A549 (cell line): Measurements from ENCODE around the gene RPS6KA2. TPM values are rescaled to one million over a fixed set of nuclear protein-coding genes. Genes with fewer than 3 reads are reported as not detected.

Source experiments
- ATAC-seq, 2 experiments: fragments of 200-7000 bp in 1 of 2; fragments of >200 bp in 1 of 2; cut with Nextera tagmentation in 1 of 2; cut with Tn5 transposase in 1 of 2; 3 replicates each; pipeline versions ENCODE4 v1.8.0 to v1.9.1; 2018 to 2020; ENCODE audit warnings: mild to moderate bottlenecking in 1 of 2, moderate library complexity in 1 of 2
- CTCF ChIA-PET: fragments of 300-600 bp; sonication (Branson Sonifier 250); formaldehyde crosslinking; extraction: SDS; loops from one replicate; lab custom pipeline; 2021; ENCODE audit warnings: antibody characterized with exemption, inconsistent platforms; lab: Yijun Ruan, JAX
- POLR2A ChIA-PET: fragments of 350-600 bp; formaldehyde crosslinking; extraction: SDS; loops from one replicate; lab custom pipeline; 2021; ENCODE audit warnings: antibody characterized with exemption, inconsistent platforms; lab: Yijun Ruan, JAX
- DNase-seq, 2 experiments: peaks; one replicate each; pipeline versions ENCODE4 v3.0.0 to v3.0.0-alpha.2; 2011 to 2016; ENCODE audit warnings: low read depth in 1 of 2, low spot score in 1 of 2
- FAIRE-seq: peaks from 2 replicates; lab custom pipeline; 2011; peaks lifted over from hg19 to GRCh38; lab: Jason Lieb, UNC
- H3K27ac ChIP-seq, 2 experiments: fragments of >200 bp; sonication (Bioruptor Twin); formaldehyde crosslinking; 3 replicates each; pipeline ENCODE4 v1.5.1; 2016 to 2017
- H3K4me1 ChIP-seq: fragments of >200 bp; sonication (Bioruptor Twin); formaldehyde crosslinking; 3 replicates; pipeline ENCODE4 v1.6.1; 2016
- H3K4me2 ChIP-seq: fragments of >200 bp; sonication (Bioruptor Twin); formaldehyde crosslinking; 3 replicates; pipeline ENCODE4 v1.6.1; 2016
- H3K4me3 ChIP-seq: fragments of >200 bp; sonication (Bioruptor Twin); formaldehyde crosslinking; 3 replicates; pipeline ENCODE4 v1.5.1; 2016
- H3K9me3 ChIP-seq: fragments of >200 bp; sonication (Bioruptor Twin); formaldehyde crosslinking; 3 replicates; pipeline ENCODE4 v1.6.1; 2016
- CBX2 ChIP-seq: fragments of 200-600 bp; sonication (generic); IDR thresholded peaks from 2 replicates; pipeline ENCODE4 v1.6.1; 2016; ENCODE audit warnings: low read depth, mild to moderate bottlenecking, borderline replicate concordance
- CHD4 ChIP-seq: fragments of 200-600 bp; sonication (generic); IDR thresholded peaks from 2 replicates; pipeline ENCODE4 v1.6.1; 2016; ENCODE audit warnings: antibody characterized with exemption, mild to moderate bottlenecking, borderline replicate concordance
- EHMT2 ChIP-seq: fragments of 200-600 bp; sonication (generic); IDR thresholded peaks from 2 replicates; pipeline ENCODE4 v1.6.1; 2016; ENCODE audit warnings: antibody characterized with exemption, low read depth, mild to moderate bottlenecking, moderate library complexity
- ELK1 ChIP-seq: fragments of 150-350 bp; IDR thresholded peaks from 2 replicates; pipeline ENCODE4 v1.6.1; 2014; ENCODE audit warnings: low read depth, mild to moderate bottlenecking, low read length
- EP300 ChIP-seq, 2 experiments: fragments of >200 bp; sonication (Bioruptor Twin); formaldehyde crosslinking; IDR thresholded peaks; 2 replicates in 1 of 2; 3 replicates in 1 of 2; pipeline ENCODE4 v1.6.1; 2016 to 2017
- HES2 ChIP-seq: fragments of >200 bp; sonication (Bioruptor Twin); formaldehyde crosslinking; IDR thresholded peaks from 2 replicates; pipeline ENCODE4 v1.6.1; 2016
- HEYL ChIP-seq: fragments of 250-450 bp; sonication (Bioruptor Pico); IDR thresholded peaks from 2 replicates; pipeline ENCODE4 v1.8.0; 2021; ENCODE audit warnings: mild to moderate bottlenecking, moderate library complexity
- HMGXB4 ChIP-seq: fragments of 250-450 bp; sonication (Bioruptor Pico); IDR thresholded peaks from 2 replicates; pipeline ENCODE4 v1.5.0; 2021; ENCODE audit warnings: mild to moderate bottlenecking, moderate library complexity, borderline replicate concordance
- MAFK ChIP-seq: fragments of 450-650 bp; IDR thresholded peaks from 2 replicates; pipeline ENCODE4 v1.6.1; 2014; ENCODE audit not compliant: partially characterized antibody
- PBX3 ChIP-seq: IDR thresholded peaks from 2 replicates; pipeline ENCODE4 v1.6.1; 2012
- POLR2A ChIP-seq: IDR thresholded peaks from 2 replicates; pipeline ENCODE4 v1.6.1; 2012; ENCODE audit warnings: mild to moderate bottlenecking, low read length
- RARB ChIP-seq: fragments of 250-450 bp; sonication (Bioruptor Pico); IDR thresholded peaks from 2 replicates; pipeline ENCODE4 v1.8.0; 2021; ENCODE audit warnings: mild to moderate bottlenecking, moderate library complexity
- RCOR1 ChIP-seq: fragments of 150-350 bp; IDR thresholded peaks from 2 replicates; pipeline ENCODE4 v1.6.1; 2014; ENCODE audit warnings: antibody characterized with exemption, low read length, low read depth
- REST ChIP-seq: fragments of 200-600 bp; sonication (generic); IDR thresholded peaks from 2 replicates; pipeline ENCODE4 v1.6.1; 2016; ENCODE audit warnings: antibody characterized with exemption, mild to moderate bottlenecking, moderate library complexity
- SMC3 ChIP-seq: fragments of >200 bp; sonication (Bioruptor Twin); formaldehyde crosslinking; IDR thresholded peaks from 3 replicates; pipeline ENCODE4 v1.6.1; 2018; ENCODE audit warnings: inconsistent platforms
- TFCP2L1 ChIP-seq: fragments of 250-450 bp; sonication (Bioruptor Pico); IDR thresholded peaks from 2 replicates; pipeline ENCODE4 v1.5.0; 2021; ENCODE audit warnings: mild to moderate bottlenecking
- TP53 ChIP-seq: fragments of 250-450 bp; sonication (Bioruptor Pico); IDR thresholded peaks from 2 replicates; pipeline ENCODE4 v1.5.0; 2021; ENCODE audit warnings: mild to moderate bottlenecking, moderate library complexity
- ZC3H11A ChIP-seq: fragments of 450-650 bp; IDR thresholded peaks from 2 replicates; pipeline ENCODE4 v1.6.1; 2014; ENCODE audit warnings: antibody characterized with exemption, mild to moderate bottlenecking
- ZNF302 ChIP-seq: fragments of 250-450 bp; sonication (Bioruptor Pico); IDR thresholded peaks from 2 replicates; pipeline ENCODE4 v1.9.0; 2021; ENCODE audit warnings: inconsistent platforms, mild to moderate bottlenecking, moderate library complexity
- whole genome bisulfite sequencing: methylation state at CpG from one replicate; pipeline ENCODE4 v1.1.6; 2017; ENCODE audit errors: missing lambda C conversion rate; 5-methylcytosine and 5-hydroxymethylcytosine counted together
- polyA plus RNA-seq, 4 experiments: library from polyadenylated mRNA; depleted of rRNA in 3 of 4; stranded (reverse); fragments of >200 nt; fragmentation: RNase III in 1 of 4; extraction: RNeasy Plus Mini Kit Qiagen cat#74134 plus additional on column Dnase treatment in 1 of 4; gene quantifications; 2 replicates in 3 of 4; 3 replicates in 1 of 4; pipeline ENCODE4 v1.2.3, GENCODE V29; 2011 to 2017

RPS6KA2 gene
- polyA plus RNA-seq, 2 of the 4 experiments (the other 2 are of a cell fraction), result 0.19 TPM; not detected in 1

- TF ChIP-seq REST (no peak), POLR2A (no peak), RCOR1 (no peak), TP53 (CRISPR knock-in tag) (no peak)
These were observed 128.8 kb downstream of the RPS6KA2 start (continued) for GRCh38 chr6:166498228-166498627.

GRCh38 chr6:166497087-166497899 lies 129.8 kb downstream of the RPS6KA2 start:
- Histone ChIP-seq H3K4me3 (no peak overlapping the region), H3K27ac (no peak overlapping the region)
- CTCF ChIA-PET, result no interaction called here
- TF ChIP-seq EHMT2 (no peak), HEYL (CRISPR knock-in tag) (no peak), REST (no peak), ZC3H11A (no peak), SMC3 (no peak), CBX2 (no peak), HES2 (no peak), TP53 (CRISPR knock-in tag) (no peak), PBX3 (no peak), HMGXB4 (CRISPR knock-in tag) (no peak), RARB (CRISPR knock-in tag) (no peak), RCOR1 (no peak), ELK1 (no peak), TFCP2L1 (CRISPR knock-in tag) (no peak), EP300 (IDR thresholded peaks at IDR 0.05) (no peak), CHD4 (no peak), ZNF302 (CRISPR knock-in tag) (no peak), MAFK (no peak)
- TF ChIP-seq, all 56 proteins: peak for 0
- ATAC-seq (no peak), FAIRE-seq (no peak), DNase-seq (no peak)
- no peak overlapping the region for H3K4me2 ChIP-seq
- 51% methylated on average over 21 of the region's 32 CpGs for WGBS
- POLR2A ChIA-PET, result no interaction called here
- no peaks in the 10 kb centered on the region for H3K4me1 ChIP-seq
- H3K9me3 ChIP-seq, result no peaks in the 10 kb centered on the region
